GM19043 (cell line): ENCODE data around the gene HCFC2.
A peak's percentile ranks its signal among the peaks of the same experiment; 100 is the strongest.
"Not testable (repeated sequence)": the region's sequence is repeated elsewhere in the genome, so short reads cannot be mapped to it uniquely, and the experiment has no call there.

Source experiments
- ATAC-seq: cut with Tn5 transposase; IDR thresholded peaks from one replicate; pipeline ENCODE4 v1.9.1; 2021; ENCODE audit warnings: low read depth; ENCODE audit not compliant: unreplicated experiment

HCFC2 gene

DNA sequence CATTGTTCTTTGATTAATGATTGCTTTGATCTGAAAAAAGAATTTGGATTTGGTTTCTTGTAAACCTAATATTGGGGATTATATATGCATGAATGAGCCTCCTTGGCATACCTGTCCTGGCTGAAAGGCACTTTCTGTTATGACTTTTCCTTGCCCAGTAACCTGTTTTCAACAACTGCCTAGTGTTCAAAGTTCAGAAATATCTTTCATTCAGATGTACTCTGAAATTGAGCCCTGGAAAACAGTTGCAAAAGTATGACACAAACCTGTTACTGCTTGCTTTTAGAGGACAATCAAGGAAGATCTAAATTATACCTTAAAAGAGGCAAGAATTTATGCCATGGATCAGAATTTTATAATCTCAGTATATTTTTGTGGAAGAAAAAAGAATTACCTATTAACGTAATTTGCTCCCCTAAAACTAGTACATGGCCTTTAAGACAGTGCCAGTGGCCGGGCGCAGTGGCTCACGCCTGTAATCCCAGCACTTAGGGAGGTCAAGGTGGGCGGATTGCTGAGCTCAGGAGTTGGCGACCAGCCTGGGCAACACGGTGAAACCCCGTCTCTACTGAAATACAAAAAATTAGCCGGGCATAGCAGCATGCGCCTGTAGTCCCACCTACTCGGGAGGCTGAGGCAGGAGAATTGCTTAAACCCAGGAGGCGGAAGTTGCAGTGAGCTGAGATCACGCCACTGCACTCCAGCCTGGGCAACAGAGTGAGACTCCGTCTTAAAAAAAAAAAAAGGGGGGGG lies 50.7 kb downstream of the HCFC2 start:
- ATAC-seq, result not testable (repeated sequence)

DNA sequence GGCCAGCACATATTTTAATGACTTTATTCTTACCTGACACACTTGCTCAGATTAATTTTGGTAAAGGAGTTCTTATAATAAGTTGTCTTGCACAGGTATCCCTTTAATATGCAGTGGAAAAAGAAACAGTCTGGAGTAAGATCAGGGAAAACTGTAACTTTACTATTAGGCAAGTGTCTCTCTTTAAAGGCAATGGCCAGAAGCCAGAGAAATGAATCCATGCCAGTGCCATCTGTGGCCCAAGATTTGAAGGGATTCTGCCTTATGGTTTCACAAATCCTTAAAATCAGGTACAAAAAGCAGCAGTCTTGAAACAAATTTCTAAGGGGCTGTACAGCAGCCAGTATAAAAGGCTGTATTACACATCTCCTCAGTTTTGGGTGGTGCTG lies 51.2 kb downstream of the HCFC2 start:
- ATAC-seq, result no peak

DNA sequence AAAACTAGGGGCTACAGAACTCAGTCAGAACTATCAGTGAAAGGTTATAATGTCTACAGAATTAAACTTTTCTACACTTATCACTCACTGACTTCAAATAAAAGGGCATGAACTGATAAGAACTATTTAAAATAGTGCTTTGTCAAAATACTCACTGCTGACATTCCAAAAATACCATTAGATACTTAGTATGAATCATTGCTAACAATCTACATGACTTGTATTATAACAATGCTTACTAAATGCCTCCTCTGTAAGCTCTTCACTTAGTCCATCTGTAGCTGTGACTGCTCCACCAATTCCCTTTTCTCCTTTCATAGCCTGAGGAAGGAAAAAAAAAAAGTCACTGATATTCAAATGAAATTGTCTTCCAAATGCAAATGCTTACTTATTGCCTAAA lies 56.7 kb downstream of the HCFC2 start:
- no peak for ATAC-seq

DNA sequence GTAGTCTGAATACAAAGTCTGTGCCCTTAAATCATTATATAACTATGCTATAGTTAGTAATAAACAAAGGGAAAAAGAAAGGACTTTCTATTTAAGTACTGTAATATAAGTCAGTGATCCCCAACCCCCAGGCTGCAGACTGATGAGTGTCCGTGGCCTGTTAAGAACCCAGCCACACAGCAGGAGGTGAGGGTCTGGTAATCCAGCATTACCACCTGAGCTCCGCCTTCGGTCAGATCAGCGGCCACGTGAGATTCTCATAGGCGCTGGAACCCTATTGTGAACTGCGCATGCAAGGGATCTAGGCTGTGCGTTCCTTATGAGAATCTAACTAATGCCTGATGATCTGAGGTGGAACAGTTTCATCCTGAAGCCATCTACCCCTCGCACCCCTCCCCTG lies 58.0 kb downstream of the HCFC2 start:
- no peak for ATAC-seq

DNA sequence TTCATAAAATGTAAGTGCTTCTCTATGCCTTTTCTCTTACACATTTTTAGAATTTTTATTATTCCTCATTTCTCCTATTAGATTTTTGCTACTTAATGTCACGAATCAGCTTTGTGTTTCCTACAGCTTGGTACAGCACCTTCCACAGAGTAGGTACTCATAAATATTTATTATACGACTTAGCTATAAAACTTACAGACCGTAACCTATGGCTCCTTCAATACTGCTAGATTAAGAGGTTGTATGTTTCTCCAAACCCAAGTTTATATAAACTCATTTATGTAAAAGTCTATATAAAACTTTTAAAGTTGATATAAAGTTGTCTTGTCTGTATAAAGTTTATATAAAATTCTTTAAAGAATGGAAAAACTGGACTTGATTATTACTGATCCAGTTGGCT lies 62.2 kb downstream of the HCFC2 start:
- ATAC-seq, result no peak

DNA sequence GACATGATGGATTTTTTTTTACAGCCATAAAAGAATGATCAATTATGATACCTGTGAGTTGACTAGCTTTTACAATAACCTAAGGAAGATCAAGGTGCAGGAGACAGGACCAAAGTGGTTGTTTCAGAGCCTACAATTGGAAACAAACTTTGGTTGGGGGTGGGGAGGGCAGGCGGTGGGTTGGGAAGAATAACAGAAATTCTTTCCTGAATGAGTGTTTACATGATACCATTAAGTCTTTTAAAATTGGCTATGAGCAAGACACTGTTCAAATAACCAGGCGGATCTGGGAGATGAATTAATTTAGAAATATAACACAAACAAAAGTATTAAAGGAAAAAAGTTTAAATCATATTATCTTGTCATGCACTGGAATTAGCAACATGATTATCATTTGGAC lies 66.4 kb downstream of the HCFC2 start:
- no peak for ATAC-seq

DNA sequence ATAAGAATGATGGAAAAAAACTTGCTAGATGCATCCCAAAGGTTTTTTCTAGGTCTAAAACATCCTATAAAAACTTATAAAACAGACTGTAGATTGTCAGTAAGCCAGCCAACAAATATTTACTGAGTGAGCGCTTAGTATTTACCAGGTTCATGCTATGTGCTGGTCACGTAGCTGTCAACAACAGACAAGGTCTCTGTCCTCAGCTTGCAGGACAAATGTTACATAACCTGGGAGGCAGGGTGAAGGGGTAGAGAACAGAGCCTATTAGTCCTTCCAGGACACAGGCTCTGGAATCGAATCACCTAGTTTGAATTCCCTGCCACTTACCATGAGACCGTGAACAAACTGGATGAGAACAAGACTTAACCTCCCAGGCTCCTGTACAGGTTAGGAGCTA lies 67.3 kb downstream of the HCFC2 start:
- no peak for ATAC-seq

DNA sequence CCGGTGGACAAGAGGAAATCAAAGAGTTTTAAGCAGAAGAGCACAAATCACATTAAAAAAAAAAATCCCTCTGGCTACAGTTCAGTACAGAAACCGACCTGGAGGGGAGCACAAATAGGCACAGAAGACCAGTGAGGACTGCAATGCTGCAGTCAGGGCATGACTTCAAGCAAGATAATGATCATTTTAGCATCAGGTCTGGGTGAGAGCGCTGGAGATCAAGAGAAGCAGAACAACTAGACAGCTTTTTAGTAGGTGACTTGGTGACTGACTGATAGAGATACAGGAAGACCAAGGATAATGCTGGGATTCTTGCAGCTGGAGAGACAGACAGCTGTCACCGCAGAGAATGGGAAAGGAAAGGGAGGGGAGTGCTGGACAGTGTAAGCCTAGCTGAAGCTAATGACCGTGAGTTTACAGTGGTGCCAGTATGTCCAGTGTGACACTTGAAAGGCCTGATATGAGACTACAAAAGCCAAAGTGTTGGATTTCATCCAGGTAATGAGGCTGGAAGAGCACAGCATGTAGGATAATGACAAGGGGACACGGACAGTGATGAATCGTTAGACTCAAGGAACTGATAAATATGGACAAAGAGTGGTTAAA lies 68.1 kb downstream of the HCFC2 start:
- ATAC-seq, result no peak

DNA sequence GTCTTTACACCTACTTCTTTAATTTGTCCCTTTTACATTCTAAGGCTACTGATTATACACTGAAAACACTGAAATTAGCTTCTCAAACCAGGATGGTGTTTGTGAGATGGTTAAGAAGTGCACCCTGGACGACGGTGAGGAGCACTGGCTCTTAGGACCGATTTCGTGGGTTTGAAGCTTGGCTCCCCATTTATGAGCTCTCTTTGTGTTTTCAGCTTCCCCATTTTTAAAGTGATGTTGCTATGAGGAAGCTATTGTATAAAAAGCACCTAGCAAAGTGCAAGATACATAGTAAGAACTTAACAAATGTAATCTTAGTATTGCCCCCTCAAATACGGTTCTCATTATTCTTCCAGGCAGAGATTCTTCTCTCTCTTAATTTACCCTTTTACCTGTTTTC lies 69.0 kb downstream of the HCFC2 start:
- no peak for ATAC-seq

DNA sequence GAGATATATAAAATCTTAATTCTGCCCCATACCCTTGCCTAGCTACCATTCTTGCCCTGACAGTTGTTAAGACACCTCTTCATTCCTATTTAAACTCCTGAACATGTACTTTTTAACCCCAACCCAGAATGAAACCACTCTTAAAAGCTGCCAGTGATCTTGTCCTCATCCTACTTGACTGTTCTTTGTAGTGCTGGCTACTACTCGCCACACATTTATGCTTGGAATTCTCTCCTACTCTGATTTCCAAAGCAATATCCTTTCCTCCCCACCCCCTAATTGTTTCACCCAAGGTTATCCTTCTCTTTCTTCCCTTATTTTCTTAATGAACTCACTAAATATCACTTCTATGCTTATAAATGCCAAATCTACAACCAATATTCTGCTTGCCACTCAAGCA lies 69.5 kb downstream of the HCFC2 start:
- no peak for ATAC-seq

DNA sequence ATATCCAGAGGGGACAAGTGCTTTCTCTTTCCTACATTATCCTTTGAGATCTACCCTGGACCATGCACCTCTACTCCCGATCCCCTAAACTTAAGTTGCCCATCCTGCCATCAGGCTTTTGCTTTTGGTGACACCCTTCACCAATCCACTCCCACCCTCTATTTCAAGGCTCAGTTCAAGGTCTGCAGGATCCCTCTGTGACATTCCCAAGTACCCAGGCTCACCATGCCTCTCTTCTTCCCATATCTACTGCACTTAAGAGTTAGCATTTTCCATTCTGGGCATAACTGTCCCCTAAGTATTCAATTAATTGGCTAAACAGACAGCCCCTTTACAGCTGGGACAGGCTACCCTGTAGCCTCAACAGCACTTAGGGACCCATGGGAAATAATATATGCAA lies 70.6 kb downstream of the HCFC2 start:
- no peak for ATAC-seq

DNA sequence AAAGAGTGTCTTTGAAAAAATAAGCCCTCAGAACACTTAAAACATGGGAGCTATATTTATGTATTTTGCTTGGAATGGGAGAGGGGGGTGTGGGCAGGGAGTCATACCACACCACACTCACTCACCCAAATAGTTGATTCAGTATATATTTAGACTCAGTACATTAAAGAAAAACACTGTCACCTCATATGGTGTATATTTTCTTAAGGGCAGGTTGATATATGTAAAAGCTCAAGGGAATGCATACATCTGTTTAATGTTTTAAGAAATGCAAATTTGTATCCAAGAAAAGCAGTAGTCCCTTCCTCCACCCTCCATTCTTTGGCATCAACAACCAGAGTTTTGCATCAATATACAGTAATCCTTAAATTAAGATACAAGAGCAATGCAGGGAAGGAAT lies 72.2 kb downstream of the HCFC2 start:
- no peak for ATAC-seq

DNA sequence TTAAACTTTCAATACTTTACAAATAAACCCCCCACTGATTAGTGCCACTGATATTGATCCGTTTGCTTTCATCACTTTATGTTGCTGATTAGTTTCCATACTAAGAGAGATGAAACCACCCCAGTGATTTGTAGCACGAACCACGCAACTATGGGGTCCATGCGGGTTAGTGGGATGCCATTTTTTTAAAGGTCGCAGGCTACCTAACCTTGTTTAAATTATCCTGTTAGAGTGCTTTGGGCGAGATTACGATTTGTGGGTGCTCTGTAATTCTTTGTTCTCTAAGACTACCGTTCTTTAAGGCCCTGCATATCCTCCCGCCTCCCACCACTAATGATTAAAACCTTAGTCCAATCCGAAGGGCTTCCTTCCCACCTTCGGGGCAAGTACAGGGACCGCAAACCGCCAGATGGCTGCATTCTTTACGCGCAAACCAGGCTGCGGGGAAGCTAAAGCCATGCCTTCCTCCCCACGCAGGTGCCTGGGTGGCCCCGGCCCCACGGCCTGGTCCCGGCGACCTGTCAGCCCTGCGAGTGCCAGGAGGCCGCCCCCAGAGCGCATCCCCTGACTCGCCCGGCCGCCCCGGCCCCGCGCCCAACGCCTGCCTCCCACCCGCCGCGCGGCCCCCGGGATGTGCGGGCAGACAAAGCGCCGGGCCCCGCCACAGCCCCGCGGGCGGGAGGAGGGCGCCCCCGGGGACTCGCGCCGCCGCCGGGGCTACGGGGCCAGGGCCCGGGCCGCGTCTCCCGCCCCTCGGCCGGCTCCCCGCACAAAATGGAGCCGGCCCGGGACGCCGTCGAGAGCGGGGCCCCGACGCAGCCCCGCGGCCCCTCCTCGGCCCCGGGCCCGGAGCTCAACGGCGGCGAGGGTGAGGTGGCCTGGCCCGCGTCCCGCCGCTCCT lies 72.9 kb downstream of the HCFC2 start:
- ATAC-seq, result peak; percentile 22

DNA sequence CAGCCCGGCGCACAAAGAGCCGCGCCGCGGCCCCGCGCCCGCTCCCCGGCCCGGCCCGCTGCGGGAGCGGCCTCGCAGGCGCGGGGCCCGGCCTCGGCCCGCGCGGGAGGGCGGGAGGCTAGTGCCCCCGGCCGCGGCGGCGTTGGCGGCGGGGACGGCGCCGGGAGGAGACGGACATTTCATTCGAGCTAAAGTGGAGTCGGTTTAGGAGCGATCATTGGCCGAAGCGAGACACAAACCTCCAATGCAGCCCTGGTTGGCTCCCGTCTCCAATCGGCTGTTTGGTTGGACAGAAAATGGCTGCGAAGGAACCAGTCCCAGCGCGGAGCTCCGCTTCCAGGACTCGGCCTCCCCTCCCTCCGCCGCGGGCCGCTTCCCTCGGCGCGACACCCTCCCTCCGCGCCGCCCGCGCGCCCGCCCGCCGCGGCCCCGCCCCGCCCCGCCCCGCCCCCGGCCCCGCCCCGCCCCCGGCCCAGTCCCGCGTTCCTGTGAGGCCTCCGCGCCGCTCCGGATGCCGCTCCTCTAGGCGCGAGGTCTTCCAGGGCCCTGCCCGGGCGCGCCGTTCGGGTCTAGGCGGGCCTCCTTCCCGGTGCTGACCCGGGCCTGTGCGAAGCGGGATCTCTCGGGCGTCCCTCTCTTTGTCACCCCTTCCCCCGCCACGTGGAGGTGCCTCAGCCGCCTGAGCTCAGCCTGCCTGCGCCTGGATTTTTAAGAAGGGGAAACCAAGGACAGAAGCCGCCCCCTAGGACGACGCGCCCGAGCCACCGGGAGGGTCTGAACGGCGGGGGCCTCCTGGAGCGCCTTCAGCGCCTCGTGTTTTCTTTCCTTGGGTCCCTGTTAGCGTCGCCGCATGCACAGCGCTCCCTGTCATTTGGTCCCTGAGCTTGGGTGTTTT lies 73.8 kb downstream of the HCFC2 start, which contains the start of gene NFYB:
Gene NFYB (minus strand): TSS at position 309 of the 895 bp plus-strand sequence. CDS start 2,757 bp downstream, outside the sequence.
- peak; percentile 90 for ATAC-seq

DNA sequence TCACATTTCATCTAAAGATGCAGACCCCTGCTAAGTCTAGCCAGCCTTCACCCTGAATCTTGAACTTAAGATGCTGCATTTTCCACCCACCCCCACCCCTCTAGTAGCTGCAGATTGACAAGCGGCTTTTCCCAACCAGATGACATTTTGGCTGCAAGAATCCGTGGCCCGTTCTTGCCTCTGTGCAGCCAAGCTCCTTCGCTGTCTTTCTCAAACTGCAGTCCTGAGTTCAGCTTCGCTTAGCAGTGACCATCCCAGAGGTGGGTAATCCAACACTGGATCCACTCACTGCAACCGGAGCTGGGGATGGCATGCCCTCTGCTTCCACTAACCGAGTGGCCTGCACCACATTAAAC lies 74.4 kb downstream of the HCFC2 start:
- ATAC-seq, result no peak

DNA sequence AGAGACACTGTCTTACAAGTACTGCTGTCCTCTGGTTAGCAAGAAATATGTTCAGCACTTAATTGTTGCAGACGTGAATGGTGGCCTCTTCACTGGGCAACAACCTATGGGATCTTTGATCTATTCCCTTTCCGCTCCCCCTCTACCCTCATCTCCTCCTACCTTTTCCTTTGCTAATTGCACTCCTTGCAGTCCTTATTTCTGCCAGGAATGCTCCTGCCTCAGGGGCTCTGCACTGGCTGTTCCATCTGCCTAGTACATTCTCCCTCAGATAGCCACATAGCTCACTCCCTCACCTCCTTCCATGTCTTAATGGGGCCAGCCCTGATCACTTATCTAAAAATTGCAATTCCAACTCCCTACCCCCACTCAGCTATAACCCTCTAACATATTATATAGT lies 78.2 kb downstream of the HCFC2 start:
- ATAC-seq, result no peak

DNA sequence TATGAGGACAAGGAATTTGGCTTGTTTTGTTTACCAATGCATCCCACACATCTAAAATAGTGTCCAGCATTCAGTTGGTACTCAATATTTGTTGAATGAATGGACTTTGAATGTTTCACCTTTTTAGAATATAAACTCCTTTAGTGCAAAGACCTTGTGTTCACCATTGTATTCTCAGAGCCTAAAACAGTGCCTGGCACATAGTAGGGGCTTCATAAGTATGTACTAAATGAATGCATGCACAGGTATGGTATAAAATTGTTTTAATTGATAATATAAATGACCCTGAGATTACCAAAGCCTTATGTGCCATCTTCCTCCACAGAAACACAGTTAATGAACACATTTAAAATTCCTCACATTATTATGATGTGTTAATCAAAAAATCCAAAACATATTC lies 78.7 kb downstream of the HCFC2 start:
- ATAC-seq, result no peak

DNA sequence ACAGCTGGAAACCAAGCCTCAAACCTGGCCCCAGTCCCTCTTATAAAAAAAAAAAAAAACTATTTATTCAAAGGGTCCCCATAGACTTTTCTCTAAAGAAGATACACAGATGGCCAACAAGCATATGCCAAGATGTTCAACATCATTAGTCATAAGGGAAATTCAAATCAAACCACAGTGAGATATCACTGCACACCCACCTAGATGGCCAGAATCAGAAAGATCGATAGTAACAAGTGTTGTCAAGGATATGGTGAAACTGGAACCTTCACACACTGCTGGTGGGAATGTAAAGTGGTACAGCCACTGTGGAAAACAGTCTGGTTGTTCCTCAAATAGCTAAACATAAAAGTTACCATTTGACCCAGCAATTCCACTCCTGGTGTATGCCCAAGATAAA lies 79.6 kb downstream of the HCFC2 start:
- ATAC-seq, result no peak

DNA sequence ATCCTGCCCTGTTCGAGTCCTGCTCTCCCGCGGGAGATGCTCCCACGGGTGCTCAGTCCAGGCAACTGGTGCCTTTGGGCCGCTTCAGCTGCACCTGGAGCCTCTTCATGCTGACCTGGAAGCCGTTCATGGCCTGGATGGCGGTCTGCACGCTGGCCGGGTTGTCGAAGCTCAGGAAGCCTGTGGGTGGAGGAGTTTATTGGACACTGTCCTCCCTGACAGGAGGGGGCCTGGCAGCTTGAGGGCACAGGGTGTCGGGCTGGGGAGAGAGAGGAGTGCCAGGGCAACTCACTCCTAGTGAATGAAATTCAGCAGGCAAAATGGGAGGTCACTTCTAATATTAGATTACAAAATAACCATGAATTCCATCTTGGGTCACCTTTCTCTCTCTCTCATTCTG lies 83.0 kb downstream of the HCFC2 start:
- no peak for ATAC-seq

DNA sequence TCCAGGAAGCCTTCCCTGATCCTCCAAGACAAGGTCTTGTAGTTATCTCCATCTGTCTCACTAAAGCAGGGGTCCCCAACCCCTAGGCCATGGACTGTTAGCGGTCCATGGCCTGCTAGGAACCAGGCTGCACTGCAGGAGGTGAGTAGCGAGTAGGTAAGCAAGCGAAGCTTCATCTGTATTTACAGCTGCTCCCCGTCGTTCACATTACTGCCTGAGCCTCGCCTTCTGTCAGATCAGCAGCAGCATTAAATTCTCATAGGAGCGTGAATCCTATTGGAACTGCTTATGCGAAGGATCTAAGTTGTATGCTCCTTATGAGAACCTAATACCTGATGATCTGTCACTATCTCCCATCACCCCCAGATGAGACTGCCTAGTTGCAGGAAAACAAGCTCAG lies 86.1 kb downstream of the HCFC2 start:
- ATAC-seq, result no peak
